T-helper 1 cell treated with Interleukin-12 subunit alpha and Interleukin-12 subunit beta and Interleukin-4 antibody, amounts not matched to agents 30 ng/mL and 1 ng/mL, for 36 hours (primary cell): ENCODE results near the gene KAT6B. TPM values are rescaled to one million over a fixed set of nuclear protein-coding genes. Genes with fewer than 3 reads are reported as not detected.
"Not testable (repeated sequence)": the region's sequence is repeated elsewhere in the genome, so short reads cannot be mapped to it uniquely, and the experiment has no call there.

Experiments used
- intact Hi-C: fragments of 100-400 bp; cut with micrococcal nuclease; formaldehyde crosslinking; loops from one replicate; pipeline ENCODE4 v1.15.1; 2024
- total RNA-seq: library from RNA; stranded (reverse); gene quantifications from 2 replicates; pipeline ENCODE4 v1.2.3, GENCODE V29; 2022

The KAT6B gene
- total RNA-seq, 1 donor from 2014 or later: 29.5 TPM

DNA sequence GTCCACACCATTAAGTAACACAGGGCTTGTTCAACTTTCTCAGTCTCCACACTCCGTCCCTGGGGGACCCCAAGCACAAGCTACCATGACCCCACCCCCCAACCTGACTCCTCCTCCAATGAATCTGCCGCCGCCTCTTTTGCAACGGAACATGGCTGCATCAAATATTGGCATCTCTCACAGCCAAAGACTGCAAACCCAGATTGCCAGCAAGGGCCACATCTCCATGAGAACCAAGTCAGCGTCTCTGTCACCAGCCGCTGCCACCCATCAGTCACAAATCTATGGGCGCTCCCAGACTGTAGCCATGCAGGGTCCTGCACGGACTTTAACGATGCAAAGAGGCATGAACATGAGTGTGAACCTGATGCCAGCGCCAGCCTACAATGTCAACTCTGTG lies 204.0 kb downstream of the KAT6B start:
- intact Hi-C loops: no loop called here

DNA sequence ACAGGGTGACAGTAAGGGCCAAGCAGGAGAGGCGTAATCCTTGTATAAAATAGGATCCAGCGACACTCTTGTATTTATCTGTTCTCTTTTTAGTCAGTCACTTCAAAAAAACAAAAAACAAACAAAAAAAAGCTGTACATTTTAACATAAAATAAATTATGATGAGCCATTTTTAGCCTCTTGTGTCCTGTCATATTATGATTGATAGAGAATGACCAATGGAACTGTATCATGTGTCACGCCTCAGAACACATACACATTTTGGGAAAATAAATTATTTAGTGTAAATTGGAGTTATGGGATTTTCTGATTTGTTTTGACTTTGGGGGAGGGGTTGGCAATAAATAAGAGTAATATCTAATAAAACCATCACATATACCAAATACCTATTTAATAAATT lies 205.7 kb downstream of the KAT6B start:
- intact Hi-C loops: no loop called here

DNA sequence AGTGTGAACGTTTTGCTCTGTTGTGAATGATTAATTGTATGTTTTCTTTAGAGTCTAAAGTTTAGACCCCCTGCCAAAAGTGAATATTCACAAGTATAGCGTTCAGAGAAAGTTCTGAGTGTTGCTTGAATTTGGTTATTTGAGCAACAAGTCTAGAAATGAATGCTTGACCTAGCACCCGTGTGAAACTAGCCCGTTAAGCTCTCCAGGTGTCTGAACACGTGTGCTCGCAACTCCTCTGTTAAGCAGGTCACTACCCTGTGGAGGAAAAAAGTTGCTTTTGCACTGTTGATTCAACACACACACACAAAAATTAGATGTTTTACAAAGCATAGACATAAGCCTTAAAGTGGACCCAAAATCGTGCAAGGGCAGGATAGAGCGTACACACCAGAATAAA lies 206.4 kb downstream of the KAT6B start:
- intact Hi-C loops: no loop called here

DNA sequence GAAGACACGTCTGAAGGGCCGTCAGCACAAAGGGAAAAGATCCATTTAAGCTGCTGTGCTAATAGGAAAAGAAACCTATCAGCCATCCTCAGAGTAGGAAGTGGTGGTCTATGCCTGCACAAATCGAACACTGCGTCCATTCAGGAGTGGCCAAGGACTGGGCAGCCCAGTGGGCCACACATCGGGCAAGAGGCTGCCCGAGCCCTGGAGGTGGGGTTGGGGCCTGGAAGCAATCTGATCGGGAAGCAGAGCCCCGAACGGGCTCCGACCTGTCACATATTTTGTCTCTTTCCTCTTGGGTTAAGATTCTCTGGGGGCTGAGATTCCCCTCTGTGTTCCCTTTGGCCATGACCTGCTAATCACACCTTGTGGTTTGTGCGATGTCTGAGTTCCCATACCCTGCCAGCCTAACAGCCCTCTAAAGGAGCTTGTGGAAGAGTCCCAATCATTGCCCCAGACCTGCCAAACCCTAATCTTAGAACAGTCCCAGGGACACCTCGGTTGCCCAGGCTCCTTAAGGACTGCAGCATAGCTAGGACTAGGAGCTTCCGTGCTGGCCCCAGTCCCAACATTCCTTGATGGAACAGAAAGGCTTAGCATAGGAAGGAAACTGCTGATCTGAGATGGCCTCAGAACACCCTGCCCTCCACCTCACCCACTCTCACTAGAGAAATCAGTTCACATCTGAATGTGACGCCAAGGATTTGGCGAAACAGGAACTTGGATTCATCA lies 207.2 kb downstream of the KAT6B start:
- intact Hi-C loops: no loop called here

DNA sequence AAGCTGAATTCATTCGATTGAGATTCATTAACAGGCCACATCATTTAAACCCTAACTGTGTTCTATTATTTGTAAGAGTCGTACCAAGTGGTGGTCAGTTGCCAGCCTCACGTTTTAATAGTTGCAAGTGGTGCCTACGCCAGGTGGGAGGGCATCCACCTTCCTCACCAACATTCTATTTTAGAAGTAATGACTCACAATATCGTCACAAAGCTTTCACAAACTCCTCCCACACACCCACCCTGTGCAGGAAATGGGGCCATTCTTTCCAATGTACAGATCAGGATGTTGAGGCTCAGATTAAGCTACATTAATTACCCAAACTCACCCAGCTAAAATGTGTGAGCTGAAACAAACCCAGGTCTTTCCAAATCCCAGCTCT lies 207.7 kb downstream of the KAT6B start:
- intact Hi-C loops: no loop called here

DNA sequence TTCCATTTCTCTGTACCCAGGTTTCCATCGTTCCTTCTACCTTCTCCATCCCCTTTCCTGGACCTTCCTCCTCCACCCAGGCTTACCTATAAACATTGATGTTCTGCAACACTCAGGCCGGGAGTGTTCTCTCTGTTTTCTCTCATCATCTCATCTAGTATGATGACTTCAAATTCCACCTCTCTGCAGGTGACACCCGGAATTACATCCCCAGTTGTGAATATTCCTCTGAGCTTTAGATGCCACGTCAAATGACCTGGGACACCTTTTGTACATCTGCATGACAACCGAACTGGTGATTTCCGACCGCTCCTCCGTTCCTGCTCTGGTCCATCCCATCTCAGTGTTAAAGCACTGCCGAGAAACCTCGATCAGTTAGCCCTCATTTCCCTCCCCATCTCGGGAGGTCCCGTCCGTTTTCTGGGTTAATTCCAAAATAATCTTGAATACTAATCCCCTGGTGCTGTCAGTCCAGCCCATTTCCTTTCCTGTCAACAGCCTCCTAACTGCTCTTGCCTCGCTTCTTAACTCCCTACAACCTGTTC lies 208.4 kb downstream of the KAT6B start:
- intact Hi-C loops: loop anchor here (5.0 kb wide), 1 partner anchor 1097 kb away; no protein-coding TSS in a partner anchor

DNA sequence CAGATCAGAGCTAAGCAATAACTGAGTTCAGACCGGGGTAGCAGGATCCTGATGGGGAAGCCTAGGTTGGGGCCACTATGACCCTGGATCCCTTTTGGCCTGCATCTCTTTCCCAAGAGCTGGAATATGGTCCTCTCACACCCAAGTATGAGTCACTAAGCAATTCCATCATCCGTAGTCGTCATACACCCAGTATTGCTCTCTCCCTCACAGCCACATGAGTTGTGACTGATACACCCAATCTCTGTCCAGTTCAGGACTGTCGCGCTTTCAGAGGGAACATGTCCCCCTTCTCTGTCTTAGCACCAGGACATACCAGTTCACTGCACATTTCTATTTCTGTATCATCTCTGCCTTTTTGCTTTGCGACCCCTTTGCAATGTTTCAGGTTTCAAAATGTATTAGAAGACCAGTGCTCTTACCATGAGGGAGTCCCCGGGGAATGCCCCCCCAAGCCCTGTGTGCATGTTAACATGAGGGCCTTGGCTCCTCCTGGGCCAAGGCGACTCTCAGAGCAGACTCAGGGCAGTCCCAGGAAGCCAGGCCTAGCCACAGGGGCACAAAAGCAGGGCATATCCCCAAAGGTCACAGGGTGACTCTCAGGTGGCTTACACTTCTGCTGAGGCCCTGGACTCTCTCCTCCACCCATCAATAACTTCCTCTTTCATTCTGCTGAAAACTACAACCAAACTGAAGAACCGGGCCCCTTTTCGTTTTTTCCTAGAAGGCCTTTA lies 209.7 kb downstream of the KAT6B start:
- intact Hi-C loops: loop anchor here (5.0 kb wide), 1 partner anchor 1099 kb away; no protein-coding TSS in a partner anchor

DNA sequence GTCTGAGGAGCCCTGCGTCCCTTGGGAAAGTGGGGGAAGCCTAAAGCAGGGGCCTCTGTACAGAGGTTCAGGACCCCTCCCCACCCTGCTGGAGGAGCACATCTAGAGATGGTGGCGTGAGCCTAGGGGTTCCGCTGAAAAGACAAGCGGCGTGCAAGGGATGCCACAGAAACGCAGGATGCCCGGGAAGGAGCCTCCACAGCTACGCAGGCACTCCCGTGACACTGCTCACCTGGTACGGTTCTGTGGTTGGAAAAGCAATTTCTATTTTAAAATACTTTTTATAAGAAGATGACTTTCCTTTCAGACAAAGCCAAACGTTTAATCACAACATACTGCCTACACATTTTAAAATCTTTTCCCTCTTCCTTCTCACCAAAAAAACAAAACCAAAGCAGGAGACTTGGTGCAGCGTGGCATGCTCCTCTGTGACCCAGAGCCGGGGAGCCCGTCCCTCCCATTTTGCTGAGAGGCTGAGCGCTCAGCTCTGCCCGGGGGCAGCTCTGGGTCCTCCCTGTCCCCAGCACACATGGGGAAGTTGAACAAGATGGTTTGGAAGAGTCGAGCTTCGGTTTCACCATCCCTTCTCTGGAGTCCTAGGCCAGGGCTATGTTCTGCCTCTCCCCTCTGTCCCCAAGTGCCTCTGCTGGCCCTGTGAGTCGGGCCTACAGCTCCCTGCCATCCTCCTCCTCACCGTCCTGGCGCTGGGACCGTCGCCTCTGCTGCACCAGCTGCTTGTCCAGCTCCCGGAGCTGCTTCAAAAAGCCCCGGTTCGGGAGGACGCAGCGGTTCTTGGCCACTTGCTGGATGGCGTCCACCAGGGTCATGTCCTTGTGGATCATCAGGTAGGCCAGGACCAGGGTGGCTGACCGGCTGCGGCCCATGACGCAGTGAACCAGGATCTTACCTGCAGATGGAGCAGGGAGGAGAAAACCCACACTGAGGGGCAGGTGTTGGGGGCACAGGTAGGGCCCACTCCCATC lies 211.1 kb downstream of the KAT6B start:
- intact Hi-C loops: loop anchor here (5.0 kb wide), 1 partner anchor 1100 kb away; no protein-coding TSS in a partner anchor

DNA sequence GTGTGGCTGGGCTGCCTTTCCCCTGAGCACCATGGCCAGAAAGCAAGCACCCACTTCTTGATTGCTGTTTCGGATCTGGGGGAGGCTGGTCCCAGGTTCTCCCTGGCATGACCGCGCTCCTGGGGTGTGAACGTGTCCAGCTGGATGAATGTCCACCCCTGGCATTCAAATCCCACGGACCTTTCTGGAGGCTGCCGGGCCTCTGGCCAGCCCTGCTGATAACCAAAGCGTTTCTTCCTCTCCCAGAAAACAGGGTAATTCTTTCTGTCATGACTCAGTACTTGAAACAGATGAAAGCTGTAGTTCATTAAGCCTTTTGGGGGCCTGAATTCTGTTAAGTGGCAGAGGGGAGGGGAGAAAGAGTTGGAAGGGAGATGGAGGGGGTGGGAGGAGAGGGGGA lies 211.9 kb downstream of the KAT6B start:
- intact Hi-C loops: loop anchor here (5.0 kb wide), 1 partner anchor 1101 kb away; no protein-coding TSS in a partner anchor

DNA sequence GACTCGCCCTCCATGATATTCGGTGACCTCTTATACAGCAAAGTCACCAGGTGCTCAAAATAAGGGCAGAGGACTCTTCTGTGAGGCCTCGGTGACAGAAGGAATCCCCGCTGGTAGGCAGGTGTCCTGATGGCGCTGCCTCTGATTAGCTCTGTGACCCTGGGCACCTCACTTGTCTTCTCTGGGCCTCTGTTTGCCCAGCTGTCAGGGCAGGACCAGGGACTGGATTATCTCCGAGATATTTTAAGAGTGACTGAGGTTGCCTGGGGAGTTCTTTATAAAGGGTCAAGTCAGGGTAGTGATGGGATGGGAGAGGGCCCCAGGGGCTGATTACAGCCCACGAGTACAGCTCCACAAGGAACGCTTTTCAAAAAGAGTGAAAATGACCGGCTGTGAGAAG lies 214.2 kb downstream of the KAT6B start:
- intact Hi-C loops: loop anchor here (5.0 kb wide), 1 partner anchor 453 kb away; no protein-coding TSS in a partner anchor

DNA sequence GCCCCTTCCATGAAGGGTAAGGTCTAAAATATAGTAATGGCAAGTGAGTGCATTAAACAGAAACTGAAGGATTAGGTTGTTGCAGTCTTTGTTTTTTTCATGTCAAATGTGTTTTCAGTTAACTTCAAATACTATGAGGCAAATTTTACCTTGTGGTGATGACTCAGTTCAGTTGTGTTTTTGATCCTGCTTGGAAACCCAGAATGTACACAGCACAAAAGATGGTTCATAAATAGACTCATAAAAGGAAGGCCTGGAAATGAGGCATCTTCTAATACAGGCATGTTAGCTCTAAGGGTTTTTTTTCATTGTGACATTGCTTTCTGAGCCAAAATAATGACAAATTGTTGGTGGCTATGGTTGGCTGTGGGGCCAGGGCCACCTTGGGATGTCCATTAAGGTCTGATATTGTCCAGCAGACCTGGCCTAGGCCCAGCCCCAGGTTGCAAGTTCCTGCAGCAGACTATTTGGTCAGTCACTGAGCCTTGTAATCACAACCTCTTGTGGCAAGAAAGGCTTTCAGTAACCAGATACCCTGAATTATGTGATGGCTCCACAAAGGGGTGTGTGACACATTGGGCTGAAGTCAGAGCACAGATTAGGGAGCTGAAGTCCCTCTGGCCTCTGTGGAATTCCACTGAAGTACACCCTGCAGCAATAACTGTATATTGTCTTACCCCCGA lies 216.0 kb downstream of the KAT6B start:
- intact Hi-C loops: loop anchor here (5.0 kb wide), 1 partner anchor 455 kb away; no protein-coding TSS in a partner anchor

DNA sequence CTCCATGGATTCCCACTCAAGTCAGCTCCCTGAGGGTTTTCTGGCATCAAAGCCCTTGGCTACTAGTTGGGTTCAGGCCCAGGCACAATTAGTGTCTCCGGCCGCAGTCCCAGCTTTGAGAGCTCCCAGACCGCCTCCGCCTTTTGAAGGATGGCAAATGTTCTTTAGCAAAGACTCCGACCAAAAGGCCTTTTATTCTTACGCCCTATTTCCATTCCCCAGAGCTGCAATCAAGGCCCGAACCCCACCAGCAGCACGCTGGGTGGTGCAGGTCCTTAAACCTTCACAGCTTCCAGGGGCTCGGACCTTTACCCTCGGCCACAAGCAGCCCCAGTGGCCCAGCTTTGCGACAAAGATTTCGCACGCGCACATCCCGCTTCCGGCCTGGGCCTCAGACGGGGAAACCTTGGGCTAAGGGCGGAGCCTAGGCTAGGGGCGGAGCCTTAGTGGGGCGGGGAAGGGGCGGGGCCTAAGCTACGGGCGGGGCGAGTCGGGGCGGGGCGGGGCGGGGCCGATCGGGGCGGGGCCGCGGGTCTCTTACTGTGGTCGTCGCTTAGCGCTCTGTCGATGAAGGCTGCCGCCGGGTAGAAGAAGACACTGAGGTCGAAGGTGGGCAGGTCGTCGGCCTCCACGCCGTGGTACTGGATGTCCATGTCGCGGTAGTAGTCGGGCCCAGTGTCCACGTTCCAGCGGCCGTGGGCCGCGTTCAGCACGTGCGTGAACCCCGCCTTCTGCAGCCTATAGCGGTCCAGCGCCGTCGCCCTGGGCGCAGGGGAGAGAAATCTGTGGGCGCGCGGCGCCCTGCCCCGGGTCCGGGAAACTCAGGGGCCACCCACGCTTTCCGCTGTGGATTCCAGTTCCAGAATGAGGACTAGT lies 217.1 kb downstream of the KAT6B start:
- intact Hi-C loops: loop anchor here (1.0 to 5.0 kb wide), 4 partner anchors 68 to 456 kb away; partner anchors contain the start of genes KAT6B and SAMD8

DNA sequence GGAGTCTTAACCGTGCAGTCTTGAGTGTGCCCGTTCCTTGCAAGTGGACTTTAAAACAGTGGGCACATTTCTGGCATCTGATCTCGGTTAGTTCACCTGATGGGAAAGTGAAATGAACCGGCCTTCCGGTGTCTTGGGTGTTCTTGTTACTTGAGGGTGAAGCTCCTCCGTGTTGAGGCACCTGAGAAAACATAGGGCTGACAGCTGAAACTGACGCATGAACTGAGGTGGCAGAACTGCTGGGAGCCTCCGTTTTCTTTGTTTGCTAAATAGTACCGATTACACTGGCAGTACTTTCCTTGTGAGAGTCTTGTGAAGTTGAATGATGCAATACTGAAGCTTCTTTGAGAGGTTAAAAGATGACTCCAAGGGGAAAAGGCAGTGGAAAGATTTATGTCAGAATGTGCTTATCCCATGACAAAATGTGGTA lies 222.3 kb downstream of the KAT6B start:
- intact Hi-C loops: no loop called here

DNA sequence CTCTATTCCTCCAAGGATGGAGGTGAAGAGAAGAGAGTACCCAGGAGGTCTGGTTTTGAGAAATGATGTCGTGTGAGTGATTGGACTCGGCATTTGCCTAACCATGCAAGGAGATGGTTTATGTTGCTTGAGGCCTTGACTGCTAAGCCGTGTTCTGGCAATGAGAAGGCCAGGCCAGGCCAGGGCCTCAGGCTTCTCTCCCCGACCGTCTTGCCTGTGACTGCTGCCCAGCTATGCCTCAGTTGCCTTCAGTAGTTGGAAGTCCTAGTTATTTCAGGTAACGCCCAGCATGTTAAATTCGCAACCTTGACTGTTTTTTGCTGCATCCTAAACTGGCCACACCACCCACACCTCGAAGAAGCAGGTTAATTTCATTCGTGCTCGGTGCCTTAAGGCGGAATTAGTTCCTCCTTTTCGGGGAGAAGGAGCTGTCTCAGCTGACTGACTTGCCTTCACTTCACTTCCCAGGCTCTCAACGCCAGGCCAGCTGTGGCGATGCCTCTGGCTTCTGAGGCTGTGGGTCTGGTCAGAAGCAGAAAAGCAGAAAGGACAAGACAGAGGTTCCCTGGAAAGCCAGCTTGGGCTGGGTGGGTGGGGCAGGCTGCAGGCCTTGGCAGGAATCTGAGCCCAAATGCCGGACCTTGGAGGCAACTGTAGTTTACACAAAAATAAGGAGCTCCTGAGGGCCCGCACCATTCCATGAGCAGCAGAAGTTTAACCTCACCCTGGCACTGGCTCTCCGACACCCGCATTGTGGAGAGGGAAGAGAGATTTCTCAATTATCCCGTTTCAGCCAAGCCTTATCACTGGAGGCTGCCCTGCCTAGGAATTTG lies 223.1 kb downstream of the KAT6B start:
- intact Hi-C loops: no loop called here

DNA sequence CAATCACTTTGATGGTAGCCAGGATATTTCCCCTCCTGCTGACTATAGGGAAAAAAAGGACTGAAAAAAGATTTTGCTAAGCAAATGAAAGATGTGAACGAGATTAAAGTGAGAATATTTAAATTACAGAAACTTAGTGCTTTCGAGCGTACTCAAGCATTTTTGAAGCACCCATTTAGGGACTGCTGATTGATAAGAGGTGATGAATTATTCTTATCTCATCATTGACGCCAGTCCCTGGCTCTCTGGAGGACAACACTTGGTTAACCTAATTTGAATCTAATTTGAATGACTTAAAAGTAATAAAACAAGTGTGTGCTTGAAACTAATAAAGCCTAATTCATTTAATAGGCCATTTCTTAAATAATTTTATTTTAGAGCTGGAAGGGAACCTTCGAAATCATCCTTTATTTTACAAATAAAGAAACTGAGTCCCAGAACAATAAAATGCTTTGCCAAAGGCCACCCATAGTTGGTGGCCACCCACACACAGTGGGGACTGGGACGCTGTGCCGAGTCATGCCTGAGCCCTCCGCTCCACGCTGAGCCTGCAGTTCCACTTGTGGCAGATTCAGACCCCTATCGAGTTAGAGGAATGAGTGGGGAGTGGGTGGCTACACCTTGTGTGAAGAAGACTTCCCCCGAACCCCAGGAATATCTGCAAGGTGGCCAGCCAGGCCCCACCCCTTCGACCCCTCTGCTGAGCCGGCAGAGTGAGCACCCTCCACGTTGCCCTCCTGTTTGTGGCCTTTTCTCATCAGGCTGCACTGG lies 223.9 kb downstream of the KAT6B start:
- intact Hi-C loops: no loop called here

DNA sequence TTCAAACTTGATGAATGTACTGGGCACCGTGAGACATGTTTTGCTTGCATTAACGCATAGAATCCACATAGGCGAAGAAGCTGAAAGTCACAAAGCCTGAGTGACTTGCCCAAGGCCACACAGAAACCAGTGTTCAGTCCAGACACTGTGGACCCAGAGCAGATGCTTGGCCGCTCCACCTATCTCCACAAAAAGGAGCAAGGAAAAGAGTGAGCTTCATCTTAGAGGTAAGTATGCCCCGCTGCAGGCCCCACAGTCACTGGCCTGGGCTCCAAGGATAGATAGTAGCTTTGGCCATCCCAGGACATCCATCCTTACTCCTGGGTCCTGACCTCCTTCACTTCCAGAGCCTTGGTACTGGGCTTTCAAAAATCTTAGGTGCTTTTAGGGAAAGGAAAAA lies 224.9 kb downstream of the KAT6B start:
- intact Hi-C loops: no loop called here

DNA sequence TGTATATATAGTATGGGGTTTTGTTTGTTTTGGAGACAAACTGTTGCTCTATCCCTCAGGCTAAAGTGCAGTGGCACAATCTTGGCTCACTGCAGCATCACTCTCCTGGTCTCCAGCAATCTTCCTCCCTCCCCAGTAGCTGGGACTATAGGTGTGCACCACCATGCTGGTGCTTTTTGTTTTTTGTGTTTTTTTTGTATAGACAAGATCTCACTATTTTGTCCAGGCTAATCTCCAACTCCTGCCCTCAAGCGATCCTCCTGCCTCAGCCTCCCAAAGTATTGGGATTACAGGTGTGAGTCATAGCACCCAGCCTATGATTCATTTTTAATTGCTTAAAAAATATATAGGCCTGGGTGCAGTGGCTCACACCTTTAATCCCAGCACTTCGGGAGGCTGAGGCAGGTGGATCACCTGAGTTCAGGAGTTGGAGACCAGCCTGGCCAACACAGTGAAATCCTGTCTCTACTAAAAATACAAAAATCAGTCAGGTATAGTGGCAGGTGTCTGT lies 229.6 kb downstream of the KAT6B start:
- intact Hi-C loops: not testable (repeated sequence)
